ENCODE data around the gene RXRG.

Gene RXRG

DNA sequence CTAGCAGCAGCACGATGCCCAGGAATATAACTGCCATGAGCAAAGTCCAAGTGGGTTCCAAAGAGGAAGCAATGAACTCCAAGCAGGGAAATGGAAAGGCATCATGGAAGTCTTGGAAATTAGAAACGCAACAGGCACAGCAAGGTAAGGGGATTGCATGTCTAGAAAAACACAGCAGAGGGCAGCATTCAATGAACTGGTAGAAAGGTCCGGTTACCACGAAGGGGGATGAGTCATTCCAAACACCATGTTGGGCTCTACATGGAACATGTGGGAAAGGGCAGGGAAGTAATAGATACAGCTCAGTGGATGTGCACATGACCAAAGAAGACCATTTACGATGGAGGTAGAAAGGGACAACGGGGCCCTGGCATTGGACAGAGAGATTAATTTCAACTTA is 36.4 kb downstream of the RXRG start:
- peak; percentile 94 for DNase-seq

DNA sequence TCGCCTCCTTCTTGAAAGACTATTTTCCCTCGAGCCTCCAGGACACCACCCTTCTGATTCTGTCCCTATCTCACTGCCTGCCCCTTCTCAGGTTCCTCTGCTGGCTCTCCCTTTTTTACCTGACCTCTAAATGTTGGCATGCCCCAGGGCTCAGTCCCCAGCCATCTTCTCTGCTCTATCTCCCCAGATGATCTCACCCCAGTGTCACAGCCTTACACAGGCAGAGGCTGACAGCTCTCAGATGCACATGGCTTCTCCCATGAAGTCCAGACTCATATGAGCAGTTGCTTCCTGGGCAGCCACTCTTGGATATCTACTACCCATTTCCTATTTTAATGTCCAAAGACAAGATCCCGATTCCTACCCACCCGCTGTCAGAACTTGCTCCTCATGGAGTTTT is 37.5 kb downstream of the RXRG start:
- DNase-seq: no peak

DNA sequence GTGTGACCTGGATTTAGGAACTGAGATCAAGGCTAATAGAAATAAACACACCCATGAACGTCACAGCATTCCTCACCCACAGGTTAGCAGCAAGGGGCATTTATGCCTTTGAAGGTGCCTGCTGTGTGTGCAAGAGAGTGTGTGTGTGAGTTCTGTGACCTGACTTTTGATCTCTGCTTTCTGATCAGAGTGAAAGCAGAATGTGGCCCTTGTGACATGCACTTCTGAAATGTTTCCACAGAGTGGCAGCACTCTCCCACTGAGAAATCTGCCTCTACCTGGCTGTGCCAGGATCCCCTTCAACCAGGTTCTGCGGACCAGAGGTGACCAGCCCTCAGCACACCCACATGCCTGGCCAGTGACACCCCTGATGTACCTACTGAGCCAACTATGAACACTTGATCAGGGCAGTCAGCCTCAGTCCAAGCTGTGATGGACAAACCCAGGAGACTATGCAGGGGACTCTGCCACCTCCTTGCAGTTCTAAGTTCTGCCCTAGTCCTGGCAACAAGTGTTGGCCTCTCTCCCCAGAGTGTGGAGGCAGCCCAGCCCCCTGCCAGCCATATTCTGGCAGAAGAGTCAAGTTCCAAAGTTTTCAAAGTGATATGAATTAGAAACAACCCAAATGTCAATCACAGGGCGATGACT is 41.0 kb downstream of the RXRG start:
- DNase-seq: peak; percentile 77

DNA sequence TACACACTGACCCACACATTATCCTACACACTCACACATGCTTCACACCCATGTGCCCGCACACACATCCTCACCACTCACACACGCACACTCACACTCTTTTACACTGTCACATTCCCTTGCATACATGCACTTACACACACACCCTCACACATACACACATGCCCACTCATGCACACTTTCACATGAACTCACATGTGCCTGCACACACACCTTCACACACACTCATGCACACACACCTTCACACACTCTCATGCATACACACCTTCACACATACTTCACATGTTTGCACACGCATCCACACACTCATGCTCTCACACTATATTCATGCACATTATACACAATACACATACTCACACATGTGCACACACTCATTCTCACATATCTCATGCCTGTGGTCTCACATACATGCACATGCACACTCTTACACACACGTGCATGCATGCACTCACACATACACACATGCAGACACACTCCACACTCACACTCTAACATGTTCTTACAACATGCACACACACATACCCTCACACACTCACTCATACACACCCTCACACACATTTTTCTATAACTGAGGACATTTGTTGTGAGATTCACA is 42.3 kb downstream of the RXRG start:
- no peak for DNase-seq

DNA sequence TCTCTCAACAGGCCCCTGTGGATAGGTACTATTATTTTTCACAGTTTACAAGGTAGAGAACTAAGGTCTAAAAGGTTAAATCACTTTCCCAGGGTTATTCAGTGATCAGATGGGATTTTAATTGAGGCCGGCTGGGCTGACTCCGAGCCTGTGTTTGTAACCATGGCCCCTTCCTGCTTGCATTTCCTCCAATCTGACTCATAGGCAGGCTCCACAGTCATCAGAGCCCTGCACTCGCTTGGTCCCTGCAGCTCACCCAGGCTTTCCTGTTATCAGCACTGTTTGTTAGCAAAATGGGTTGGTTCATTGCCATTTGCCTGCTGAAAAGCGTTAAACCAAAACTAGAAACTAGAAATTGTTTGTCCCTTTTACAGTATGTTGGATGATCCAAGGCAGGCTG is 47.0 kb downstream of the RXRG start:
- DNase-seq: no peak

DNA sequence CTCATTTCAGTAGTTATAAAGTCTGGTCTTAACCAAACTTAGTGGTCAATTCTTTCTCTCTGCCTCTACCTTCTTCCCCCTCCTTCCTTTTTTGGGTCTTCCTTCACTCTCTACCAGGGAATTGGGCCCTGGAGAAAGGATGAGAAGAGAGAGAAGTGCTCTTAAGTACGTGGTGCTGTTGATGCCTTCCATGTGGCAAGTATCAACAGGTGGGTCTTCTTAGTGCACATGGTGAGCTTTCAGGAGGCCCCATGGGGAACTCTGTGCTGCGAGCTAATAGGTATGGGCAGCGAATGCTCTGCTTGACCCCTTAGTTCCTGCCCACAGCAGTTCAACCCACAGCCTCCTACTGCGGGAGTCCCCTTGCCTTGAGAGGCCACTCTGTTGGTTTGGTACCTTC is 49.0 kb downstream of the RXRG start:
- no peak for DNase-seq

DNA sequence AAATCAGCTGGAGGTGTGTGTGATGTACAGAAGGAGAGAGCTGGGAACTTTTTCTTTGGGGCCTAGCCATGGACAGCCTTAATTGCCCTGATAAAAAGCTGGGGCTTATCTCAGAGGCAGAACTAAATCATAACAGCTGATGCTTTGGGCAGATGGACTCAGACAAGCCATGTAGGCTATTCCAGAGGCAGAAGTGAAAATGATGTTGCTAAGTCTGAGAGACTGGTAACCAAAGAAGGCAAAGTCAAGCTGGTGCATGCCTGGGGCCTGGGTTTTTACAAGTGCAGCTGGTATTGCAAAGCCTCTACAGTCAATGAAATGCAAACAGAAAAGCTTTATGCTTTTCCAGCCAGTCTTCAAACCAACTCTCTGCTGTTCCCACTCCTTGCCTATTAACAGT is 49.4 kb downstream of the RXRG start:
- DNase-seq: no peak

DNA sequence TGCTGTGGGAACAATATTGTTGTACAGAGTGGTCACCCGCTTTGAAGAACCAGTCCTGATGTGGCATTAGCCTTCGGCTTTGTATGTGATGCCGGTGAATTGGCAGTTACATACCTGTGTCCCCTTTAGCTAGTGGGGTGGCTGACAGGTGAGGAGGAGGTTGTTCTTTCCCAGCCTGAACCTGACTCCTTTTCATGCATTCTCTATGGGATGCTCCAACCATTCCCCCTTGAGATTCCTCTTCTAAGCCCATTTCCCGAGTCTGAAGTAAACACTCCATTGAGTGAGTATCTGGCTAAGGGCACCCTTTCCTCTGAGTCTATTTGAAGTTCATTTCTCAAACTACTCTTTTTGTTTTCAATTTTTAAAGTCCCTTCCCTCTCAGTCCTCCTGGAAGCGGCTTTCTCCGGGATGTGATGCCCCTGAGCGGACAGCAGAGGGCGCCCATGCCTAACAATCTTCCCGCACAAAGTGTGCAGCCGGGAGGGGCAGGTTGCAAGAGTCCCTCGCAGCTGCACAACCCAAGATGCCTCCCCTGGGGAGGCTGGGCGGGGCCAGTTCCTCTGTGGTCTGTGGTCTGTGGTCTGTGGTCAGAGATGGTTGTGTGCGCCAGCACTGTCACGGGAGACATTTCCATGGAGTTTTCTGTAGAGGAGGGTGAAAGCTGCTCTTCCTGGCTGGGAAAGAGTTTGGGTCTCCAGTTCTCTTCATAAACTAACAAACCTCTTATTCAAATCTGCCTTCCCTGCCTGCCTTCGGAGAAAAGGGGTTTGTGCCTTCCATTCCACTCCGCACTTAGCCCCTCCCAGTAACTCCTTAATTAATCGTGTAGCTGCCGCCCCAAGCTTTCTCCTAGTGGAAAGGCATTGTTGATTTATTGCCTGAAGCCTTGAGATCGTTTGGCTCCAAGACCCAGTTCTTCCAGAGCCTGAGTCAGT is 52.0 kb downstream of the RXRG start:
- peak; percentile 85 for DNase-seq

DNA sequence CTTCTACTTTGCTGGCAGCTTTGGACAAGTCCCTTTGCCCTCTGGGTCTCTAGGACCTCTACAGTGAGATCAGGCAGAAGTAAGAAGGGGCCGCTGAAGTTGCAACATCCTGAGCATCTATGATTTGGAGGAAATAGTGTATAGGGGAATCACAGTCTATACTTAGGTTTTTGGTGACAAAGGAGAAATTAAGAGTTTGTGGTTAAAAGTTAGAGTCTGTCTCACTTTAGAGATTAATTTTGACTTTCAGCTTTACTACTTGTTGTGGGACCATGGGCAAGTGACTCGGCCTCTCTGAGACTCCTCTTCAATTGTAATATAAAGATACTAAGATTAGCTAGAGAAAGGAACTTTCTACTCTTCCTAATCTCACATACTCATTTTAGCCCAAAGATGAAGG is 55.3 kb downstream of the RXRG start:
- no peak for DNase-seq

DNA sequence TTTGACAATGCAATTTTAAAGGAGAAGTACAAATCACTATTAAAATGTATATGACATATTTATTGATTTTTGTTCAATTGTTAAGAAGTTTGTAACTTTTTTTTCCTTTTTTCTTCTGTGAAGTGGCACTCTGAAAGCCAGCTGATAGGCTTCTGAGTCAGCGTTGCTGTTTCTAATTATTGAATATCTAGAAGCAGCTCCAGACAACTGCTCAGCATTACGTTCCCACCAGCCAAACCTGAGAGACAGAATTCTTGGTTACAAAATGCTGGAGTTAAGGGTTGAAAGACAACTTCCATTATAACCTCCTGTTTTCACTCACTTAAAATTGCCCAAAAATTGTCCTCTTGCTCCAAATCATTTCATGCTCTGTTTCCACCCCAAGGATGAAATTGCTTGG is 57.0 kb downstream of the RXRG start:
- DNase-seq: no peak

DNA sequence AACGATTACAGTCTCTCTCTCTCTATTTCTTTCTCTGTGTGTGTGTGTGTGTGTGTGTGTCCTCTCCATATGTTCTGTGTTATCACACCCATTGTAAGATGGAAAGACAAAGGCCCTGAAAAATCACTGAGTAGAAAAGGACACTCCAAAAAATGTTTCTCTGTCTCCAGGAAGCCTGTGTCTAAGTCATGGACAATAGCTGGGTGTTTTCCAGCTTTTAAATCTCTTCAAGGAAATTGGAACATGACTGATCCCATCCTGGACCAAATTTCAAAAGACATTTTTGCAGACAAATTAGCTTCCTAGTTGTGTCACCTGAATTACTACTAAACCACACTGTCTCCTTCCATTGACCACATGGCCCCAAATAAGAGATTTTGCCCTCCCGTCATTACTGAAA is 57.4 kb downstream of the RXRG start:
- no peak for DNase-seq

DNA sequence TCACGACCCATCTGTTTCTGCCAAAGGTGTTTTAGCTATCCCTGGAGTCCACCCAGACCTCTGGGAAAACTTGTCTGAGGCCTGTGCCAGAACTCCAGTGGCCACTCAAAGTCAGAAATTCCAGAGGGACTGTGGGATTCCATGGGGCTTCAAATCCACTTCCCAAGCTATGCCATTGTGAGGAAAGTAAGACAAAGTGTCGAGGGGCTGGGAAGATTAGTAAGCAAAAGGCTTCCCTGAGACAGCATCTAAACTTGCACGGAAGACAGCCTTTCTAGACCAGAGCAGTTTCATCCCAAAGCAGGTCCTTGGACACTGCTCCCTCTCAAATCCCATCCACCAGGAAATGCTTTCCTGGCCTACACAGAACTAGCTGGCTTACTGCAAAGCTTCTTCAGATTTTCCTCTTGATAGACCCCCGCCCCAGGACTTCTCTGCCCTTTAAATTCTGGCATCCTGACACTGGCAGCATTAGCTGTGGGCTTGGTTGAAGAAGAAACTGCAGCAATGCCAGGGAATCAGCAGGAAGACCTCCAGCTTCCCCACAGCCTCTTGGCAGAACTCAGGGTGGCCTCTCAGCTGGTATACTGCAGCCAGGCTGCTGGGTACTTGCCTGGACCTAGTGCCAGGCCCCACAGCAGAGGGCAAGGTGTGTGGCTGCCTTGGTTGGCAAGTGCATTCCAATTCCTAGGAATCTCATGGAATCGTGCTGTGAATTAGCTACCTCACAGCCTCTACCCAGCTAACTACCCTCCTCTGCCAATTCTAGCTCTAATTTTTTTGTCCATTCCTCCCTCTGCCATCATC is 61.1 kb downstream of the RXRG start:
- no peak for DNase-seq

DNA sequence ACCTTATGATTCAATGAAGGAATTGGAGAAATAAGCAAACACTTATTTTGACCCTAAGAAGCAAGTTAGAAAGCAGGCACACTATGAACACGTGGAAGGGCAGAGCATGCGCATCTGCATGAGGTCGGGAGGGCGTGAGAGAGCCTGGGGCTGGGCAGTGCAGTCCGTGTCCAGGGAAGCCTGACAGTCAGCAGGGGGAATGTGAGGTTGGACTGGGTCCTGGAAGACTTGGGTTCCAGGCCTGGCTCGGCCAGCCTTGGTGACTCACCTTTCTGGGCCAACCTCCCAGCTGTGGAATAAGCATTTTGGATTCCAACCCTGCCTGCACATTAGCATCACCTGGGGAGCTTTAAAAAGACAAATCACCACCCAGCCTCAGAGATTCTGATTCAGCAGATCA is 61.9 kb downstream of the RXRG start:
- no peak for DNase-seq

DNA sequence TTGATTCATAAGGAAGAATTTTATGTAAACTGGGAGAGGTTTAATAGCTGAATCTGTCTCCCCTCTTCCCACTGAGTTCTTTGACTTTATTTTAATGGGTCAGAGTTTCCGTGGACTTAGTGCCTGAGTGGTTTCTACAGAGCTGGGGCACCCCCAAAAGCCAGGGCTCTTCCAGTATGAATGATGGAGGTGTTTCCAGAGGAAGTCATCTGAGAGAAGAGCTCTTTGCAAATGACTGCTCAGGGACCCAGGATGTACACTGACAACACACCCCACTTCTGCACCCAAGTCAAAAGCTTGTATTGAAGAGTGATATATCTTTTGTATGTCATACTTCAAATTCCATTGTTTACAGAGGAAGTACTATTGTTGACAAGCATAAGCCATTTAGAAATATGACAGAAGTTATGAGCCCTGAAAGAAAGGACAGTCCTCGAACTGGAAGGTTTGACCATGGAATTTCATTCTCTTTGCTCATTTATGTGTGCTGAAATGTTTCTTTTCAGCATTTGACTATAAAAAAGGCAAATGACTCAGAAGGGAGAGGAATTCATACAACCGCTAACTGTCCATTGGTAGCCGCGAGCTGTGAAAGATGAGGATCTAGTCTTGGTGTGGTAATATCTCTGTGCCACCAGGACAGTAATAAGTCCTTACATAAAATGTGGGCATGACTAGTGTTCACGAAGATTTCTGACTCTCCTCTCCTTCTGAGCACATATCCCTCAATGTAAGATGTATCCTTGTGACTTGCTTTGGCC is 63.0 kb downstream of the RXRG start:
- no peak for DNase-seq

DNA sequence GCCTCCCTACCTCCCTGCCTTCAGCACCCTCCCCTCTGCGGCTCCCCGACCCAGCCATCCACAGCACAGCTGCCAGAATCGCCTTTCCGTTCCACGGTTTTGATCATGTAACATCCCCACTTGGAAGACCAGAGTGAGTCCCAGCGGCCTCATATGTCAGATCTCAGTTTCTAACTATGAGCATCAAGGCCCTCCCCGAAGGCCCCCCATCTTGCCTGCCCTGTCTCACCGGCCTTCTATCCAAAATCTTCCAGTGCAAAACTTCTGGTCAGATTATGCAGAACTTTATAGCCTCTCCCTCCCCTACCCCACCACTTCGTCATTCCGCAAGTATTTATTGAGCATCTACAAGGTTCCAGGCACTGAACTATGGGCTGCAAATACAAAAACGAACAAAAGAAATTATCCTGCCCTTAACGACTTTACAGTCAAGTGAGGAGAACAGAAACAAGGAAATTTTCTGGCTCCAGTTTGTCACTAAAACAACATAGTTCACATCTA is 68.1 kb downstream of the RXRG start:
- no peak for DNase-seq

DNA sequence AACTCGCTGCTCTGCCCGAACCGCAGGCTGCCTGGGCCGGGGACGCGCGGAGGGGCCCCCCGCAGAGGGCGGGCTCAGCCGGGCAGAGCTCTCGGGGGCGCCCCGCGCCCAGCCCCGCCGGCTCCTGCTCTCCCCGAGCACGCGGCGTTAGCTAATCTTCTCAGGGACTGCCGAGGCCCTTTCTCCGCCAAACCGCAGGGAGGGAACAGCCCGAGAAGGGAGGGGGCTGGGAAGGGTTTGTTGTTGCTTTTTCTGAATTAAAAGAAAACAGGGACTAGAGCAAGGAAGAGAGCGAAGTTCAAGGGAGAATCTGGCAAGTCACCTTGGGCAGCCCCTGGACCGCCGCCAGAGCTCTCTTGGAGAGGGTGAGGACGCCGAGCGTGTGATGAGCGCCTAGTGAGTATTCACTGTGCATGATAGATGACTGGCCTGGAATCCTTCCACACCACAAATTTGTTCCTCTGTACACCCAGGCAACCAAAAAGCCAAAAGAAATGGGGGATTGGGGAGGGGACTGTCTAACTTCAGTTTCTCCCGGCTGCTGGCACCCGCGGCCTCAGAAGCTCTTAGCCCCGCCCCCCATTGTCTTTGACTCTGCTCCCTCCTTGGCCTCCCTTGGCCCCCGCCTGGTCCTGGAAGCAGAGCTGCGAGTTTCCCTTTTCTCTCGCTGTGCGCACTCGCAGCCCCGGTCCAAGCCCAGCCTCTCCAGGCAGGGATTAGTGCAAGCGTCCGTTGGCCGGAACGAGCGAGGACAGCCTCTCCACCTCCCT is 68.7 kb downstream of the RXRG start:
- DNase-seq: peak; percentile 80

DNA sequence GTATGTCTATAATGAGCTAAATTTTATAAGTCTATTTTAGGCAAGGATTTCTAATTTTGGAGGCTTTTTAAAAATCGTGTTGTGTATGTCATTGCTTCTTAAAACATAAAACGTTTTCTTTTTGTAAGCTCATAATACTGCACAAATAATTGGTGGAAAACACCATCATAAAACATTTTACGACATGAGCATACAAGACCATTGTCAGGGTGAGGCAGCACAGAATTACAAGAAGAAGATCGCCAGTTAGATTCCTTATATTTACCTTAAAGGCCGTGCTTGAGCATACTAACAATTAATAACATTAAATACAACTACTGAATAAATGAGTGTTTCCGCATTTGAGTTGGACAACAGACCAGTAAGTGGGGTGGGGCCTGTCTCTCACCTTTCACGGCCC is 69.3 kb downstream of the RXRG start:
- DNase-seq: peak; percentile 52

DNA sequence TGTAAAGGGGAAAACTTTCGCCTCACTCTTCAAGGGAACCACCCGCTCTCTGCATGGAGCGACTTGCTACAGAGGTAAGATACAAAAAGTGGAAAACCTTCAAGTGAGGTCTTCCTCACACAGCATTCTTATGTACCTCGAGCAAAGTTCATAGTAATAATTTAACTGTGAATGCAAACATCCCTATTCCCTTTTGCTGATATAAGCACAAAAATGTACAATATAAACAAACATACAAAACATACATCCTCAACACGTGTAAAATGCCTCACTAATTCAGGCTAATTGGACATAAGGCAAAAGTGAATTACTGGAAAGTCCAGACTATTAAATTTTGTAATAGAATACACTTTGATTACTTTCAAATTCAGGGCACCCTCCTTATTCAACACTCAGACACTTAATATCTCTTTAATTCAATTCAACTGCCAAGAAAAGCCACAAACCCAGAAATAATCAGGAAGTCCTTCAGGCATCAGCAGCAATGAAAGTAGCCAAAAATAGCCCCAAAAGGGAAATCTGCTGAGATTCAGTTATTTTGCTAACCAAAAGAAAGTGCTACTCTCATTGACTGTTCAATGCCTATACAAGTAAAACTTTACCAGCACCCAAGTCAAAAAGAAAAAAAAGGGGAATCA is 73.2 kb downstream of the RXRG start:
- no peak for DNase-seq

DNA sequence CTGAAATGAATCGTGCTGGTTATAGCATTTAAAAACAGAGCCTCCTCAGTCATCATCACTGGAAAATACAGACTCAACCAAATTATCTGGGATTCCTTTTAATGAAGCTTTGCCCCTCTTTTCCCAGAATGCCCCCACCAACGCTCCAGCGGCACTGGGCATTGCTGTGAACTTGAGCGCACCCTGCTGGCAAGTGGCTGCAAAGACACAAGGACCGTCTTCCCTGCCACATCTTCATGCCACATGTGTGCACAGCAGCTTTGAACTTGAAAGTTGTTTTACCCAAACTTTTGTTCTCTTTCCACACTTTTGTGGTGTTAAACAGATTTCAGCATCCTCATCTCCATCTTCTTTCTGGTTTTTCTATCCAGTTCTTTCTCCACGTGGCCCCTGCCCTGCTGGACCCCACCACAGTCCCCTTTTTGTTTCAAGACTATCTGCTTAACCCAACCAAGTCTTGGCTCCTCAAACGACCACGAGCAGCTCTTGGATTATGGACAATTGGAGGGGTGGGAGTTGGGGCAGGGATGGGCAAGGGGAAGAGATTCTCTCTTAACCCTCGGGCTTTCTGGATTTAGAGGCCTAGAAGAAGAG is 75.6 kb downstream of the RXRG start:
- DNase-seq: peak; percentile 65

DNA sequence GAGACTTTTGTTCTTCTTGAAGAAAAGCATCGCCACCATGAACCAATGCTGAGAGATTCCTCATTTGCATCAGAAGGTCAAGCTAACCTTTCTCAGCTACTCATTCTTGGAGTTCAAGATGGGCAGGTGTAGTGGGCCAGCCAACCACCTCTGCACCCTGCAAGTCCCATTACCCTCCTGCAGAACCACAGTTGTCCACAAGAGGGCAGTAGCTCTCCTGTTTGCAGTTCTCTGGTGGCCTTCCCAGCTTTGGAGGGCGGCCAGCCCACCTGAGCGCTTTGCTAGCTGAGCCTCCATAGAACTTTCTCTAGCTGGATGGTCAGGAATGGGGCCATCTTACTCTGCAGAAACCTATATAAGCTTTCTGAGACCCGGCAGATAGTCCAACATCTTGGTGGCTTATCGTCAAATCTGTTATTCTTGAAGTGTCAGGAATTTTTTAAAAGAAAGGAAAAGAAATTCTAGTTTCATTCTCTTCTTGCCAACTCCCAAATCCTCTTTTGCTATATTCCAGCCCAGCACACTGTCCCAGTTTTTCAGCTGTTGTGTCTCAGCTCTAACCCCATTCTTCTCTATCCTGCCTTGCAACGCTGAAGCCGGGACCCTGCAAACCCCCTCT is 77.4 kb downstream of the RXRG start:
- peak; percentile 79 for DNase-seq

All from DMS53 (cell line).